Type B pancreatic cell (in vitro differentiated cells): Measurements from ENCODE around the gene RIT2. TPM values are rescaled to one million over a fixed set of nuclear protein-coding genes. Genes with fewer than 3 reads are reported as not detected.

Source experiments
- DNase-seq: peaks from one replicate; pipeline ENCODE4 v3.0.0; 2021; ENCODE audit warnings: mixed read lengths; ENCODE audit not compliant: unreplicated experiment; ENCODE audit errors: extremely low spot score
- H3K27ac Mint-ChIP-seq: 2 replicates; pipeline ENCODE4 v1.8.0; 2021; ENCODE audit warnings: mild to moderate bottlenecking, mixed read lengths
- H3K27me3 Mint-ChIP-seq: 2 replicates; pipeline ENCODE4 v1.8.0; 2021; ENCODE audit warnings: mixed read lengths
- H3K36me3 Mint-ChIP-seq: 2 replicates; pipeline ENCODE4 v1.8.0; 2021; ENCODE audit warnings: mixed read lengths
- H3K4me1 Mint-ChIP-seq: one replicate; pipeline ENCODE4 v1.8.0; 2021; ENCODE audit warnings: mixed read lengths; ENCODE audit not compliant: unreplicated experiment
- H3K4me3 Mint-ChIP-seq: 2 replicates; pipeline ENCODE4 v1.8.0; 2021; ENCODE audit warnings: mild to moderate bottlenecking, mixed read lengths
- H3K9me3 Mint-ChIP-seq: 2 replicates; pipeline ENCODE4 v1.8.0; 2021; ENCODE audit warnings: mixed read lengths
- CTCF ChIP-seq: fragments of 200-600 bp; sonication (generic); conservative IDR thresholded peaks from 2 replicates; pipeline ENCODE4 v1.5.0; 2021; ENCODE audit warnings: antibody characterized with exemption, mild to moderate bottlenecking
- total RNA-seq: library from RNA; stranded (reverse); gene quantifications from 2 replicates; pipeline ENCODE4 v1.2.1, GENCODE V29; 2021; ENCODE audit warnings: low replicate concordance

The RIT2 gene
- total RNA-seq, 1 donor from 2014 or later: not detected

DNA sequence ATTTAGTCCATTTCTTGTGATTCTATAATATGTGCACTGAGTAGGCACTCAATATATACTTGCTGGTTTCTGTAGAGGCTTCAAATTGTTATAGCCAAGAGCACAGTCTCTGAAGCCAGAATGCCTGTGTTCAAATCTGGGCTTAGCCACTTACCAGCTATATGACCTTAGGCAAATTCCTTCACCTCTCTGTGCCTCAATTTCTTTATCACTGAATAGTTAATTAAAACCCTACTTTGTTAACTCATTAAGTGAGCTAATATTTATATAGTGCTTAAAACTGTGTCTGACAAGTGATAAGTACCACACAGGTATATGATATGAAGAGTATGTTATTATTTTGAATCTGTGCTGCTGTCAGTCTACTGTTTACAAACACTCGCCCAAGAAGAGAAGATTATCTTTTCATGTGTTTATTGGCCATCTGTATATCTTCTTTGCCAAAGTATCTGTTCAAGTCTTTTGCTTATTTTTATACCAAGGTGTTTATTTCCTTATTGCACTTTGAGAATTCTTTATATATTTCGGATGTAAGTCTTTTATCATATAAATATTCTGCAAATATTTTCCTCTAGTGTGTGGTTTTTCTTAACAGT, 1.3 kb upstream of the RIT2 start:
- no peaks in the 10 kb centered on the region for H3K36me3 Mint-ChIP-seq
- no peak overlapping the region for H3K27ac Mint-ChIP-seq
- no peak overlapping the region for H3K4me3 Mint-ChIP-seq
- H3K27me3 Mint-ChIP-seq: no peaks in the 10 kb centered on the region
- TF ChIP-seq CTCF: no peak
- no peaks in the 10 kb centered on the region for H3K9me3 Mint-ChIP-seq
- H3K4me1 Mint-ChIP-seq: no peaks in the 10 kb centered on the region
- DNase-seq: no peak

DNA sequence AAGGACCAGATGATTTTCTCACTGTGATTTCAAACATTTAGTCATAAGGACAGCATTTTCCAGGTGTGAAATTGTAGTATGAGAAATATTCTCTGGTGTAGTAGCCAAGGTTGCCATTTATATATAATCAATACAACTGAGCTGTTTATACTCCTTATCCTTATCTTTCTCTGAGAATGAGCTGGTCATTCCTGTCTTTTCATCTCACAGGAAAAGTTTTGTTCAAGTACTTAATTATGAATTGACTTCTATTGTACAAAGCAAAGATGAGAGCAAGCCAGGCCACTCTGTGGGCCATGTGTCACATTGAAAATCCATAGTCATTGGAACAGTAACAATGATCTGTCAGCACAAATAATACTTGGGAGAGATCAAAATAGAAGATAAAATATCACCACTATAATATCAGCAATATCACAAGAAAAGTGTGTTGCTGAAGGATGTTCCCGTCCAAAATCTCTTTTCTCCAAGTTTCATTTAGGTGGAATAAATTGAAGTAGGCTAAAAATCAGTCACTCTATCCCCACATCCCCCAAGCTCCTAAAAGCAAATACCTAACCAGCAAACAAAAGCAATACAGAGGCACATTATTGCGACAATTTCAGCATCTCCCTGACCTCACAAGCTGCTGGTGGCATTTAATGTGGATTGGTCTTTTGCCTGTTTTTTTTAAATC, 2.1 kb downstream of the RIT2 start:
- Mint-ChIP-seq H3K9me3 (no peaks in the 10 kb centered on the region), H3K36me3 (no peaks in the 10 kb centered on the region), H3K27ac (no peak overlapping the region), H3K4me1 (no peaks in the 10 kb centered on the region), H3K27me3 (no peaks in the 10 kb centered on the region), H3K4me3 (no peak overlapping the region)
- TF ChIP-seq CTCF: no peak
- no peak for DNase-seq

DNA sequence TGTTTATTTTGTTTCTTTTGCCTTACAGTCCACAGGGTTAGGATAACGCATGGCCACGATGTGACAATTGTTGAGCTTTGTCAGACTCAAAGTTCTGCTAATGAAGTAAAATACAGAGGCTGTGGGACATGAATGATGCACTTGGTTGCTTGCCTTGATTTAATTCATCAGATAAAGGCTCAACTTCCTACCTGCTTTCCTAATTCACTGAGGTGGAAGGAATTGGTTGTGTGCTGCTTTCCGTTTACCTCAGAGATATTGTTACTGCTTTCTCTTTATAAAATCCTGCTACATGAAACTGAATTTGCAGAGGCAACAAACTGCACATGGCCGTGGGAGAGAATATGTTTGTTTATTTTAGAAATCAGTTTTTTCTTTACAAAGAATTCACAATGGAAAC, 6.6 kb downstream of the RIT2 start:
- no peak for TF ChIP-seq CTCF
- no peaks in the 10 kb centered on the region for H3K27me3 Mint-ChIP-seq
- no peaks in the 10 kb centered on the region for H3K9me3 Mint-ChIP-seq
- H3K4me1 Mint-ChIP-seq: no peaks in the 10 kb centered on the region
- no peak for DNase-seq
- no peak overlapping the region for H3K4me3 Mint-ChIP-seq
- H3K27ac Mint-ChIP-seq: no peak overlapping the region
- no peaks in the 10 kb centered on the region for H3K36me3 Mint-ChIP-seq

GRCh38 chr18:43108469-43108868, 7.0 kb downstream of the RIT2 start:
- Mint-ChIP-seq H3K27ac (no peak overlapping the region), H3K27me3 (no peaks in the 10 kb centered on the region), H3K4me1 (no peaks in the 10 kb centered on the region)

DNA sequence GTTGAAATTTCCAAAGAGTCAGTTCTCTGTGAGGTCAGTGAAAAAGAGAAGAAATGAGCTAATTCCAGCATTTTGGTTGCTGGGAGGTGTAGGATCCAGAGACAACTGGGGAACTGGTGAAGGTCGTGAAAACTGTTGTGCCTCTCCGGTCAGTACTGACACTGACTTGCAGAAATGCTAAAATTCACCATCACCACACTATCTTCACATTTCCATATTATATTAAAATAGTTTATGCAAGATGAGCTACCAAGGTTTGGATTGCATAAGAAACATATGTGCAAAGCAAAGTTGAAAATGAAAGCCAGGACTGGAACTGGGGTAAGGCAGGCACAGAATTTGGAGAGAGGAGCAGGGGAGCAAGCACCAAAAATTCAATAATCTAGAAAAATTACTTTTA, 21.8 kb downstream of the RIT2 start:
- H3K9me3 Mint-ChIP-seq: peaks cover 4% of the 10 kb centered on the region
- H3K4me1 Mint-ChIP-seq: no peaks in the 10 kb centered on the region
- no peaks in the 10 kb centered on the region for H3K27me3 Mint-ChIP-seq
- no peak overlapping the region for H3K27ac Mint-ChIP-seq
- no peak overlapping the region for H3K4me3 Mint-ChIP-seq
- DNase-seq: no peak
- TF ChIP-seq CTCF: no peak
- no peaks in the 10 kb centered on the region for H3K36me3 Mint-ChIP-seq

More at GRCh38 chr18:43108469-43108868, 7.0 kb downstream of the RIT2 start:
- TF ChIP-seq CTCF: no peak
- H3K9me3 Mint-ChIP-seq: no peaks in the 10 kb centered on the region
- no peak overlapping the region for H3K4me3 Mint-ChIP-seq
- no peaks in the 10 kb centered on the region for H3K36me3 Mint-ChIP-seq
- DNase-seq: no peak
